Measurements from ENCODE around the gene RPL22.

The RPL22 gene

DNA sequence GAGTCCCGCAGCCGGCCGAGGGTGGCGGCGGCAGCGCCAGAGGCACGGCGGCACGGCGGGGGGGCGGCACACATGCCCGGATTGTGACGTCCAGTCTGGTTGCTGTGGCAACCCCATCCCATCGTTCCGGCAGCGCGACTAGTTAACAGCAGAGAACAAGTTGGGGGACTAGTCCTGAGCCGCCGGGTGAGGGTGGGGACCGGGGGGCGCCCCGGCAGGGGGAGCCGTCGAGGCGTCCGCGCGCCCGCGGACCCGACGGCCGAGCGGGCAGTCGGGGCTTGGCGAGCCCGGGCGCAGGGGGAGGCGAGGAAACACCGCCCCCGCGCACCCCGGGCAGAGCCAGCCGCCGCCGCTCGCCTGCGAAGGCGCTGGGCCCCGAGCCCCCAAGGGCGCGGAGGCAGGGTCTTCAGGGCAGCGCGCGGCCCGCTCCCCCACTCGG, 19.1 kb downstream of the RPL22 start, which contains the start of gene CHD5:
Gene CHD5, minus strand, starts transcription at position 54 of the 439 bp plus-strand sequence. CDS start 298 bp downstream, outside the sequence.
- no peaks in the 10 kb centered on the region for H3K9me2 ChIP-seq (replicated peaks; ENCODE audit: insufficient read depth, low read length)
- no peak within 1 kb of the TSS for H3K9ac ChIP-seq (ENCODE audit: low read length)
- H3K4me1 ChIP-seq (ENCODE audit: low read length), result no peaks in the 10 kb centered on the region
- no peak within 1 kb of the TSS for H3K27ac ChIP-seq (ENCODE audit: low read length)
- no peak within 1 kb of the TSS for H3K4me2 ChIP-seq (ENCODE audit: low read depth, low read length)
- no peak within 1 kb of the TSS for H3K4me3 ChIP-seq (ENCODE audit: low read length)
- TF ChIP-seq EZH2 (optimal IDR thresholded peaks at IDR 0.05; ENCODE audit: low read depth, low read length), result no peak
- no peak for TF ChIP-seq CTCF (IDR thresholded peaks at IDR 0.05; ENCODE audit: low read length)
- no peak for TF ChIP-seq EZH2phosphoT487 (IDR thresholded peaks at IDR 0.05; ENCODE audit: low read length)
- H3F3A ChIP-seq (ENCODE audit: insufficient read depth, low read length), result peaks cover 12% of the 10 kb centered on the region
- DNase-seq, result no peak
- H3K36me3 ChIP-seq (replicated peaks; ENCODE audit: insufficient read depth, low read length), result no peaks in the 10 kb centered on the region
- H4K20me1 ChIP-seq (ENCODE audit: insufficient read depth, low read length), result peaks cover 3% of the 10 kb centered on the region; the same call in 1 of the 2 replicates
- no peaks in the 10 kb centered on the region for H3K79me2 ChIP-seq (ENCODE audit: low read length)
- H3K27me3 ChIP-seq (replicated peaks; ENCODE audit: insufficient read depth, low read length), result peaks cover 48% of the 10 kb centered on the region
- no peak within 1 kb of the TSS for H2AFZ ChIP-seq (ENCODE audit: low read length)
- H3K9me3 ChIP-seq (replicated peaks; ENCODE audit: insufficient read depth, low read length), result no peaks in the 10 kb centered on the region

DNA sequence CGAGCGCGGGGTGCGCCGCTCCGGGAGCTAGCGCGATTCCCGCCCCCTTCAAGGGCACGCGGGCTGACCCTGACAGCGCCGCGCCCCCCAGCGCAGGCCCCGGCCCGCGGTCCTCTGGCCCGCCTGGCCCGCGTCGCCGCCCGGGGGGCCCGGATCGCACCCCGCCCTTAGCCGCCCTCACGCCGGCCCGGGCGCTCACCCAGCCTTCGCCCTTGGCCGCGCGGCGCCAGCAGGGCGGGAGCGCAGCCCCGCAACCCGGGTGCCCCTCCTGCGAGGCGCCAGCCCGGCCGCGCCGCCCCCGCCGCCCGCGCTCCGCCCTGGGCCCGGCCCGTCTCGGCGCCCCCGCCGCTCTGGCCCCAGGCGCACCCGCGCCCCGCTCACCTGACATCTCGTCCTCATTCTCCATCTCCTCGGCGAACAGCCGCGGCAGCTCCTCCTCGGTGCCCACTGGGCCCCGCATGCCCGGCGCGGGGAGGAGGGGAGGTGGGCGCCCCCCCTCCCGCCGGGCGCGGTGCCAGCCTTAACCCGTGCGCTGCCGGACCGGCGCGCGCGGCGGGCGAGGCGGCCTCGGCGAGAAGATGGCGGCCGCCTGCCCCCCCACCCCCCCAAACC, 19.7 kb downstream of the RPL22 start:
- Histone ChIP-seq H3F3A (ENCODE audit: insufficient read depth, low read length) (peaks cover 12% of the 10 kb centered on the region), H3K9me3 (replicated peaks; ENCODE audit: insufficient read depth, low read length) (no peaks in the 10 kb centered on the region), H3K79me2 (ENCODE audit: low read length) (no peaks in the 10 kb centered on the region), H3K9ac (ENCODE audit: low read length) (no peak overlapping the region), H3K4me3 (ENCODE audit: low read length) (no peak overlapping the region), H3K27ac (ENCODE audit: low read length) (no peak overlapping the region), H3K36me3 (replicated peaks; ENCODE audit: insufficient read depth, low read length) (no peaks in the 10 kb centered on the region), H2AFZ (ENCODE audit: low read length) (no peak overlapping the region), H3K27me3 (replicated peaks; ENCODE audit: insufficient read depth, low read length) (peaks cover 48% of the 10 kb centered on the region), H4K20me1 (ENCODE audit: insufficient read depth, low read length) (no peaks in the 10 kb centered on the region), H3K4me1 (ENCODE audit: low read length) (no peaks in the 10 kb centered on the region), H3K4me2 (ENCODE audit: low read depth, low read length) (no peak overlapping the region), H3K9me2 (replicated peaks; ENCODE audit: insufficient read depth, low read length) (no peaks in the 10 kb centered on the region)
- no peak for DNase-seq
- TF ChIP-seq EZH2 (optimal IDR thresholded peaks at IDR 0.05; ENCODE audit: low read depth, low read length) (no peak), CTCF (IDR thresholded peaks at IDR 0.05; ENCODE audit: low read length) (no peak), EZH2phosphoT487 (IDR thresholded peaks at IDR 0.05; ENCODE audit: low read length) (no peak)

DNA sequence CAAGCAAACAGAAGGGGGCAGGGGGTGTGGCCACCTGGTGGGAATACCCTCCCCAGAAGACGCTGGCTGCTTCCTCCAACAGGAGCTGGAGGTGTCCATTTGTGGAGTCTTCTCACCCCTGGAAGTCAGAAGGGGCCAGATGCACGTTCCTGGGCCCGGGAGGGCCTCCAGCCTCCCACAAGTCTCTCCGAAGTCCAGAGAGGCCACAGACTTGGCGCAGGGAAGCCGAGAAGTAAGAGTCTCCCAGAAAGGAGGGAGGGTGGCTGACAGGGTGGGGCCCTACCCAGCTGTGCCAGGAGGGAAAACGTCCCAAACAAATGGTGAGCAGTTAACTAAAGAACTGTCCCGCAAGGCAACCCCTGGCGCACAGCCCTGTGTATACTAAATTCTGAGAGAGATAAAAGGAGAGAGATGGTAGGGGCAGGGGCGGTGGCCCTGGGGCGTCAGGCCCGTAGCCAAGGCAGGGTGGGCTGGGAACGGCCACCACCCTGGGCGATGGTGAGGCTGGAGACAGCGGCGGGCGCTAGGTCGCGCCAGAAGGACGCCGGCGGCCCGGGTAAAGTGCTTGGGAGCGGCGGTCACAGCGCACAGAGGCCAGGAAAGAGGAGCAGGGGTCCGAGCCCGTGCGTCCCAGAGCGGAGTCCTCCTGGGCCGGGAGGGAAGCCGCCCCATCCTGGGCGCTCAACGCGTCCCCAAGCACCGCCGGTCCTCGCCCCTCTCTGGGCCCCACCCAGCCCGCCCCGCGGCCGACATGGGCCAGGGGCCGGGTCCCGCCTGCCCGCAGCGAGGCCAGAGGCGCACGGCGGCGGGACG, 20.4 kb downstream of the RPL22 start:
- no peaks in the 10 kb centered on the region for H3K9me2 ChIP-seq (replicated peaks; ENCODE audit: insufficient read depth, low read length)
- peaks cover 51% of the 10 kb centered on the region for H3K27me3 ChIP-seq (replicated peaks; ENCODE audit: insufficient read depth, low read length)
- H3F3A ChIP-seq (ENCODE audit: insufficient read depth, low read length), result peaks cover 8% of the 10 kb centered on the region
- no peak overlapping the region for H3K4me3 ChIP-seq (ENCODE audit: low read length)
- no peaks in the 10 kb centered on the region for H3K9me3 ChIP-seq (replicated peaks; ENCODE audit: insufficient read depth, low read length)
- no peaks in the 10 kb centered on the region for H3K79me2 ChIP-seq (ENCODE audit: low read length)
- no peak overlapping the region for H3K9ac ChIP-seq (ENCODE audit: low read length)
- no peak overlapping the region for H3K27ac ChIP-seq (ENCODE audit: low read length)
- no peaks in the 10 kb centered on the region for H4K20me1 ChIP-seq (ENCODE audit: insufficient read depth, low read length)
- TF ChIP-seq CTCF (IDR thresholded peaks at IDR 0.05; ENCODE audit: low read length), result no peak
- TF ChIP-seq EZH2phosphoT487 (IDR thresholded peaks at IDR 0.05; ENCODE audit: low read length), result no peak
- TF ChIP-seq EZH2 (optimal IDR thresholded peaks at IDR 0.05; ENCODE audit: low read depth, low read length), result no peak
- no peaks in the 10 kb centered on the region for H3K36me3 ChIP-seq (replicated peaks; ENCODE audit: insufficient read depth, low read length)
- DNase-seq, result no peak
- no peaks in the 10 kb centered on the region for H3K4me1 ChIP-seq (ENCODE audit: low read length)
- H2AFZ ChIP-seq (ENCODE audit: low read length), result no peak overlapping the region
- no peak overlapping the region for H3K4me2 ChIP-seq (ENCODE audit: low read depth, low read length)

Data from MM.1S (cell line).